Endodermal cell (in vitro differentiated cells): Measurements from ENCODE around the gene MEI1. TPM values are rescaled to one million over a fixed set of nuclear protein-coding genes. Genes with fewer than 3 reads are reported as not detected.
"Not testable (repeated sequence)": the region's sequence is repeated elsewhere in the genome, so short reads cannot be mapped to it uniquely, and the experiment has no call there.

Experiments used
- DNase-seq: peaks from one replicate; pipeline ENCODE4 v3.0.0-alpha.2; 2017
- H3K27ac ChIP-seq: 2 replicates; pipeline ENCODE4 v1.5.1; 2013; ENCODE audit warnings: mild to moderate bottlenecking, low read depth, low read length, moderate library complexity
- H3K27me3 ChIP-seq: 2 replicates; pipeline ENCODE4 v1.6.1; 2013; ENCODE audit warnings: mild to moderate bottlenecking, low read length, moderate library complexity; ENCODE audit not compliant: insufficient read depth, control insufficient read depth, poor library complexity, severe bottlenecking
- H3K36me3 ChIP-seq: 2 replicates; pipeline ENCODE4 v1.7.0; 2013; ENCODE audit warnings: mild to moderate bottlenecking, low read length, moderate library complexity; ENCODE audit not compliant: control insufficient read depth, insufficient read depth
- H3K4me1 ChIP-seq: one replicate; pipeline ENCODE4 v1.7.0; 2013; ENCODE audit warnings: low read length; ENCODE audit not compliant: control insufficient read depth, insufficient read depth
- H3K4me3 ChIP-seq: 2 replicates; pipeline ENCODE4 v1.5.1; 2013; ENCODE audit warnings: mild to moderate bottlenecking, low read length, moderate library complexity
- H3K9ac ChIP-seq: 2 replicates; pipeline ENCODE4 v1.6.1; 2013; ENCODE audit warnings: mild to moderate bottlenecking, low read length, moderate library complexity; ENCODE audit not compliant: poor library complexity, severe bottlenecking; ENCODE audit errors: extremely low read depth
- H3K9me3 ChIP-seq: 2 replicates; pipeline ENCODE4 v1.6.1; 2013; ENCODE audit warnings: mild to moderate bottlenecking, low read length, moderate library complexity; ENCODE audit not compliant: control insufficient read depth
- H3K27ac Mint-ChIP-seq: 2 replicates; pipeline ENCODE4 v1.8.0; 2020; ENCODE audit warnings: mixed read lengths
- H3K27me3 Mint-ChIP-seq: 2 replicates; pipeline ENCODE4 v1.8.0; 2021; ENCODE audit warnings: mild to moderate bottlenecking, mixed read lengths; ENCODE audit not compliant: insufficient read depth
- H3K36me3 Mint-ChIP-seq: 2 replicates; pipeline ENCODE4 v1.8.0; 2020; ENCODE audit warnings: low read depth, mixed read lengths
- H3K4me1 Mint-ChIP-seq: 2 replicates; pipeline ENCODE4 v1.8.0; 2020; ENCODE audit warnings: mixed read lengths
- H3K4me3 Mint-ChIP-seq: 2 replicates; pipeline ENCODE4 v1.8.0; 2020; ENCODE audit warnings: mild to moderate bottlenecking, moderate library complexity, mixed read lengths
- H3K9me3 Mint-ChIP-seq: 2 replicates; pipeline ENCODE4 v1.8.0; 2020; ENCODE audit warnings: mild to moderate bottlenecking, mixed read lengths
- WGBS, 2 experiments: methylation state at CpG; one replicate each; pipeline versions ENCODE4 v1.1.5 to v1.1.7; 2013; ENCODE audit warnings: missing lambda C conversion rate in 2 of 2, mixed read lengths in 1 of 2; ENCODE audit not compliant: insufficient coverage in 1 of 2, insufficient read length in 1 of 2; 5-methylcytosine and 5-hydroxymethylcytosine counted together
- total RNA-seq, 2 donors: library from RNA; stranded (reverse); fragmentation: NEBNext Ultra II Directional in 1 of 2; extraction: Animal tissue kit (Norgen Biotek cat#: 25700) in 1 of 2; gene quantifications; 2 replicates in 1 of 2; 3 replicates in 1 of 2; pipeline ENCODE4 v1.2.1, GENCODE V29; 2021
- TF ChIP-seq, protein P1 (sequence below): fragments of 200-600 bp; sonication (generic); conservative IDR thresholded peaks from 2 replicates; pipeline ENCODE4 v1.5.0; 2021; ENCODE audit warnings: antibody characterized with exemption, mild to moderate bottlenecking

The MEI1 gene
- total RNA-seq, 2 donors from 2014 or later = 1.2 to 1.5 TPM

DNA sequence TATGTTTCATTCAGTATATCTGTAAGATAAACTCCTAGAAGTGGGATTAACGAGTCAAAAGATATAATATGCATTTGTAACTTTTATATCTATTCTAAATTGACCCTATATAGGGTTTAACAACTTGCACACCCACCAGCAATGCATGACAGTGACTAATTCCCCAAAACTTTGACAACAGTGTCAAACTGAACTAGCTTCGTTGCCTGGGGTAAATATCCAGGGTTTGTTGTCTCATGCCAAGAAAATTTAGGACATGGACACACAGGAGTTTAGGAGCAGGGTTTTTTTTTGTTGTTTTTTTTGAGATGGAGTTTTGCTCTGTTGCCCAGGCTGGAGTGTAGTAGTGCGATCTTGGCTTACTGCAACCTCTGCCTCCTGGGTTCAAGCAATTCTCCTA is 15.7 kb upstream of the MEI1 start:
- Histone ChIP-seq H3K4me1 (no peaks in the 10 kb centered on the region), H3K27ac (no peak overlapping the region), H3K4me3 (no peak overlapping the region), H3K36me3 (peaks cover 22% of the 10 kb centered on the region), H3K9me3 (no peaks in the 10 kb centered on the region), H3K9ac (no peak overlapping the region), H3K27me3 (no peaks in the 10 kb centered on the region)
- no peak for DNase-seq
- no peak overlapping the region for H3K27ac Mint-ChIP-seq
- no peaks in the 10 kb centered on the region for H3K27me3 Mint-ChIP-seq
- no peak overlapping the region for H3K4me3 Mint-ChIP-seq
- peaks cover 7% of the 10 kb centered on the region for H3K4me1 Mint-ChIP-seq
- H3K36me3 Mint-ChIP-seq = peaks cover 17% of the 10 kb centered on the region
- H3K9me3 Mint-ChIP-seq = no peaks in the 10 kb centered on the region
- TF ChIP-seq, protein P1, sequence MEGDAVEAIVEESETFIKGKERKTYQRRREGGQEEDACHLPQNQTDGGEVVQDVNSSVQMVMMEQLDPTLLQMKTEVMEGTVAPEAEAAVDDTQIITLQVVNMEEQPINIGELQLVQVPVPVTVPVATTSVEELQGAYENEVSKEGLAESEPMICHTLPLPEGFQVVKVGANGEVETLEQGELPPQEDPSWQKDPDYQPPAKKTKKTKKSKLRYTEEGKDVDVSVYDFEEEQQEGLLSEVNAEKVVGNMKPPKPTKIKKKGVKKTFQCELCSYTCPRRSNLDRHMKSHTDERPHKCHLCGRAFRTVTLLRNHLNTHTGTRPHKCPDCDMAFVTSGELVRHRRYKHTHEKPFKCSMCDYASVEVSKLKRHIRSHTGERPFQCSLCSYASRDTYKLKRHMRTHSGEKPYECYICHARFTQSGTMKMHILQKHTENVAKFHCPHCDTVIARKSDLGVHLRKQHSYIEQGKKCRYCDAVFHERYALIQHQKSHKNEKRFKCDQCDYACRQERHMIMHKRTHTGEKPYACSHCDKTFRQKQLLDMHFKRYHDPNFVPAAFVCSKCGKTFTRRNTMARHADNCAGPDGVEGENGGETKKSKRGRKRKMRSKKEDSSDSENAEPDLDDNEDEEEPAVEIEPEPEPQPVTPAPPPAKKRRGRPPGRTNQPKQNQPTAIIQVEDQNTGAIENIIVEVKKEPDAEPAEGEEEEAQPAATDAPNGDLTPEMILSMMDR = no peak
- WGBS, 2 experiments = 98 to 100% methylated on average over 2 of the region's 3 CpGs

DNA sequence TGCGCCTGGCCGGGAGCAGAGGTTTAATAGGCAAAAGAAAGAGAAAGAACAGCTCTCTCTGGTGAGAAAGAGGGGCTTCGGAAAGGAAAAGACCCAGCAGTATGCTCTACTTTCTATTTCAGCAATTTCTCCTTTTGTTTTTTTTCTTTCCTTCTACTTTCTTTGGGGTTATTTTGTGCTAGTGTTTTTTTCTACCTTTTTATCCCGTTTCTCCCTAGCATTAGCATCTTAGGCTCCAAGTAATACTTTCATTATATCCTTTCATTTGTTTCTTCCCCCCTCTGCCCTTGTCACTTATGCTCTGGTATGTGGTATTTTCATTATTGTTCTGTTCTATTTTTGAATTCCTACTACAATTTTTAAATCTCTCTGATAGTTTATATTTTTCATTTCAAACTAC is 15.1 kb upstream of the MEI1 start:
- TF ChIP-seq, protein P1 = no peak
- H3K9me3 Mint-ChIP-seq = no peaks in the 10 kb centered on the region
- Histone ChIP-seq H3K4me3 (no peak overlapping the region), H3K36me3 (peaks cover 19% of the 10 kb centered on the region), H3K27me3 (no peaks in the 10 kb centered on the region), H3K4me1 (no peaks in the 10 kb centered on the region), H3K27ac (no peak overlapping the region), H3K9me3 (no peaks in the 10 kb centered on the region), H3K9ac (no peak overlapping the region)
- no peaks in the 10 kb centered on the region for H3K27me3 Mint-ChIP-seq
- H3K36me3 Mint-ChIP-seq = peaks cover 15% of the 10 kb centered on the region
- 98 to 100% methylated on average over 1 to 2 of the region's 4 CpGs for WGBS, 2 experiments
- H3K27ac Mint-ChIP-seq = no peak overlapping the region
- H3K4me1 Mint-ChIP-seq = peaks cover 7% of the 10 kb centered on the region
- no peak for DNase-seq
- H3K4me3 Mint-ChIP-seq = no peak overlapping the region

DNA sequence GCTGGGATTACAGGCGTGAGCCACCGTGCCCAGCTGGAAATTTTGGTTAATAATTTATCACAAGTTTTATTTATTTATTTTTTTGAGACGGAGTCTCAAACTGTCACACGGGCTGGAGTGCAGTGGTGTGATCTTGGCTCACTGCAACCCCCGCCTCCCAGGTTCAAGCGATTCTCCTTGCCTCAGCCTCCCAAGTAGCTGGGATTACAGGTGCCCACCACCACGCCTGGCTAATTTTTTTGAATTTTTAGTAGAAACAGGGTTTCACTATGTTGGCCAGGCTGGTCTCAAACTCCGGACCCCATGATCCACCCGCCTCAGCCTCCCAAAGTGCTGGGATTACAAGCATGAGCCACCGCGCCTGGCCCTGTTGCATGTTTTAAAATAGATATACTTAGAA is 12.4 kb upstream of the MEI1 start:
- H3K27ac Mint-ChIP-seq, DNase-seq, H3K27ac ChIP-seq, H3K9ac ChIP-seq, H3K36me3 ChIP-seq, H3K9me3 Mint-ChIP-seq, H3K36me3 Mint-ChIP-seq, H3K27me3 Mint-ChIP-seq, H3K4me1 ChIP-seq, H3K4me1 Mint-ChIP-seq, H3K27me3 ChIP-seq, H3K9me3 ChIP-seq: not testable (repeated sequence)
- 91 to 97% methylated on average over 4 to 9 of the region's 11 CpGs for WGBS, 2 experiments
- peak overlapping the region; percentile 89 for H3K4me3 ChIP-seq
- H3K4me3 Mint-ChIP-seq = peak overlapping the region; percentile 94

DNA sequence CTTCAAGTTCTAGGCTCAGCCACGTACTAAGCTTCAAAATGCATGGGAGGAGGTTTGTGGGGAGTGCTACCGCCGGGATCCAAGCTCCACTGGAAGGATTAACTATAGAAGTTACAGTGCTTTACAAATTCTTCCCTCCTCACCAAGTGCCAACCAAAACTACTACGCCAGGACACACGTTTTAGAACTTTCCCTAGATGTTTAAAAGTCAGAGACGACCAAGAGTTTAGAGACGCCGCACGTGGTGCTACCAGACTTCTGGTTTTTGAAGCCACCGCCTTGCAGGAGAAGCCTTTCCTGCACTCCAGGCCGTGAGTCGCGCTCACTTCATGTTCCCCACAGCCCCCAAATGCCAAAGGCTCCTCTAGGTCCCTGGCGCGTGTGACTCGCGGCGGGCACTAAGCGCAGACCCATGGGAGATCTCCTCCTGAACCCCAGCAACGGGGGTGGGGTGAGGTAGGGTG is 11.4 kb upstream of the MEI1 start:
- Histone ChIP-seq H3K9me3 (no peaks in the 10 kb centered on the region), H3K27me3 (no peaks in the 10 kb centered on the region), H3K36me3 (no peaks in the 10 kb centered on the region), H3K9ac (peak overlapping the region; percentile 66), H3K4me3 (peak overlapping the region; percentile 89), H3K27ac (no peak overlapping the region), H3K4me1 (no peaks in the 10 kb centered on the region)
- Mint-ChIP-seq H3K27me3 (no peaks in the 10 kb centered on the region), H3K4me3 (peak overlapping the region; percentile 94), H3K9me3 (no peaks in the 10 kb centered on the region), H3K4me1 (peaks cover 7% of the 10 kb centered on the region), H3K27ac (peak overlapping the region; percentile 97), H3K36me3 (no peaks in the 10 kb centered on the region)
- WGBS, 2 experiments = 1 to 2% methylated on average over 15 to 20 of the region's 20 CpGs
- TF ChIP-seq, protein P1 = no peak
- DNase-seq = peak; percentile 69
